ENCODE results near the gene TBL3.
A peak's percentile ranks its signal among the peaks of the same experiment; 100 is the strongest.

TBL3 gene

GRCh38 chr16:1968146-1968953 lies 3.5 kb upstream of the TBL3 start:
- H3K27ac ChIP-seq: no peak overlapping the region
- H3K4me3 ChIP-seq: no peak overlapping the region
- TF ChIP-seq CTCF (IDR thresholded peaks at IDR 0.05): no peak
- no peak for DNase-seq (ENCODE audit: low spot score)

- TF ChIP-seq CTCF (IDR thresholded peaks at IDR 0.05): no peak
- peak overlapping the region; percentile 100 for H3K4me3 ChIP-seq
- DNase-seq (ENCODE audit: low spot score): no peak
- peak overlapping the region in 1 of 2 donors; percentile 83 for H3K27ac ChIP-seq
Measured at GRCh38 chr16:1972490-1972877, 631 bp downstream of the TBL3 start.

- Histone ChIP-seq H3K27ac (no peak overlapping the region), H3K4me3 (no peak overlapping the region)
- no peak for TF ChIP-seq CTCF (IDR thresholded peaks at IDR 0.05)
- DNase-seq (ENCODE audit: low spot score): no peak
Measured at GRCh38 chr16:1973461-1974156, 1.8 kb downstream of the TBL3 start.

- no peak for DNase-seq (ENCODE audit: low spot score)
- H3K27ac ChIP-seq: no peak overlapping the region
- no peak for TF ChIP-seq CTCF (IDR thresholded peaks at IDR 0.05)
- H3K4me3 ChIP-seq: no peak overlapping the region
Measured at GRCh38 chr16:1974157-1975070, 2.6 kb downstream of the TBL3 start.

GRCh38 chr16:1975432-1976215 lies 3.8 kb downstream of the TBL3 start:
- DNase-seq (ENCODE audit: low spot score): no peak
- TF ChIP-seq CTCF (IDR thresholded peaks at IDR 0.05): no peak
- H3K27ac ChIP-seq: no peak overlapping the region
- H3K4me3 ChIP-seq: no peak overlapping the region

GRCh38 chr16:1976216-1976520 lies 4.3 kb downstream of the TBL3 start:
- no peak overlapping the region for H3K4me3 ChIP-seq
- no peak for TF ChIP-seq CTCF (IDR thresholded peaks at IDR 0.05)
- H3K27ac ChIP-seq: no peak overlapping the region
- DNase-seq (ENCODE audit: low spot score): no peak

Measured in coronary artery (tissue), 2 donors.